ENCODE data around the gene GPANK1.

- TF ChIP-seq POLR2A (IDR thresholded peaks at IDR 0.05) (no peak), CTCF (IDR thresholded peaks at IDR 0.05) (no peak)
Measured at GRCh38 chr6:31617010-31617409, 47.8 kb downstream of the GPANK1 start.

Data from esophagus squamous epithelium (tissue), 4 donors.